ENCODE data around the gene REXO1. TPM values are rescaled to one million over a fixed set of nuclear protein-coding genes. Genes with fewer than 3 reads are reported as not detected.

Gene REXO1
- total RNA-seq, 1 experiment from 2014 or later: 43.0 TPM

- H3K27me3 Mint-ChIP-seq (ENCODE audit: insufficient read depth, unreplicated experiment): no peaks in the 10 kb centered on the region
- POLR2A ChIA-PET: no interaction called here
- Histone ChIP-seq H3K27me3 (replicated peaks; ENCODE audit: control insufficient read depth, insufficient read depth, low read length) (no peaks in the 10 kb centered on the region), H3K36me3 (ENCODE audit: control insufficient read depth, insufficient read depth, low read length) (no peaks in the 10 kb centered on the region), H3K4me1 (no peaks in the 10 kb centered on the region), H3K4me3 (ENCODE audit: low read depth, low read length) (no peak overlapping the region), H3K9me3 (0 out of 2 replicates have a peak, but pooled peaks cover 4% of the 10 kb centered on the region)
- no TSS peak for BruUV-seq (replicated peaks)
- H3K4me3 Mint-ChIP-seq (ENCODE audit: unreplicated experiment): no peak overlapping the region
- intact Hi-C loops (cut with micrococcal nuclease; ENCODE audit: unreplicated experiment): loop anchor here (10.0 kb wide), 1 partner anchor 115 kb away; no protein-coding TSS in a partner anchor
- no peak for DNase-seq
- H3K9me3 Mint-ChIP-seq (ENCODE audit: unreplicated experiment): no peaks in the 10 kb centered on the region
- TF ChIP-seq, protein P1, sequence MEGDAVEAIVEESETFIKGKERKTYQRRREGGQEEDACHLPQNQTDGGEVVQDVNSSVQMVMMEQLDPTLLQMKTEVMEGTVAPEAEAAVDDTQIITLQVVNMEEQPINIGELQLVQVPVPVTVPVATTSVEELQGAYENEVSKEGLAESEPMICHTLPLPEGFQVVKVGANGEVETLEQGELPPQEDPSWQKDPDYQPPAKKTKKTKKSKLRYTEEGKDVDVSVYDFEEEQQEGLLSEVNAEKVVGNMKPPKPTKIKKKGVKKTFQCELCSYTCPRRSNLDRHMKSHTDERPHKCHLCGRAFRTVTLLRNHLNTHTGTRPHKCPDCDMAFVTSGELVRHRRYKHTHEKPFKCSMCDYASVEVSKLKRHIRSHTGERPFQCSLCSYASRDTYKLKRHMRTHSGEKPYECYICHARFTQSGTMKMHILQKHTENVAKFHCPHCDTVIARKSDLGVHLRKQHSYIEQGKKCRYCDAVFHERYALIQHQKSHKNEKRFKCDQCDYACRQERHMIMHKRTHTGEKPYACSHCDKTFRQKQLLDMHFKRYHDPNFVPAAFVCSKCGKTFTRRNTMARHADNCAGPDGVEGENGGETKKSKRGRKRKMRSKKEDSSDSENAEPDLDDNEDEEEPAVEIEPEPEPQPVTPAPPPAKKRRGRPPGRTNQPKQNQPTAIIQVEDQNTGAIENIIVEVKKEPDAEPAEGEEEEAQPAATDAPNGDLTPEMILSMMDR (IDR thresholded peaks at IDR 0.05; ENCODE audit: insufficient read depth in 1 of 2, low read depth in 1 of 2, low read length in 1 of 2, severe bottlenecking in 1 of 2, unreplicated experiment in 1 of 2): no peak
- H3K36me3 Mint-ChIP-seq (ENCODE audit: insufficient read depth, unreplicated experiment): no peaks in the 10 kb centered on the region
- H3K4me1 Mint-ChIP-seq (ENCODE audit: low read depth, unreplicated experiment): no peaks in the 10 kb centered on the region
- H3K27ac Mint-ChIP-seq (ENCODE audit: unreplicated experiment): no peak overlapping the region
- CTCF ChIA-PET: interaction anchor here (0.6 kb wide), 1 partner anchor 8 kb away, joined by 5 read pairs; no protein-coding TSS in a partner anchor
Observed at GRCh38 chr19:1790054-1790792, 58.1 kb downstream of the REXO1 start.

- Mint-ChIP-seq H3K4me3 (ENCODE audit: unreplicated experiment) (no peak overlapping the region), H3K27ac (ENCODE audit: unreplicated experiment) (no peak overlapping the region), H3K4me1 (ENCODE audit: low read depth, unreplicated experiment) (no peaks in the 10 kb centered on the region), H3K9me3 (ENCODE audit: unreplicated experiment) (no peaks in the 10 kb centered on the region), H3K27me3 (ENCODE audit: insufficient read depth, unreplicated experiment) (no peaks in the 10 kb centered on the region), H3K36me3 (ENCODE audit: insufficient read depth, unreplicated experiment) (no peaks in the 10 kb centered on the region)
- H3K4me3 ChIP-seq (ENCODE audit: low read depth, low read length): no peak overlapping the region
- intact Hi-C loops (cut with micrococcal nuclease; ENCODE audit: unreplicated experiment): loop anchor here (10.0 kb wide), 1 partner anchor 115 kb away; no protein-coding TSS in a partner anchor
- TF ChIP-seq, protein P1 (IDR thresholded peaks at IDR 0.05; ENCODE audit: insufficient read depth in 1 of 2, low read depth in 1 of 2, low read length in 1 of 2, severe bottlenecking in 1 of 2, unreplicated experiment in 1 of 2): no peak
- no peaks in the 10 kb centered on the region for H3K27me3 ChIP-seq (replicated peaks; ENCODE audit: control insufficient read depth, insufficient read depth, low read length)
- ChIA-PET POLR2A (no interaction called here), CTCF (interaction anchor here (0.6 kb wide), 1 partner anchor 8 kb away, joined by 5 read pairs; no protein-coding TSS in a partner anchor)
- H3K36me3 ChIP-seq (ENCODE audit: control insufficient read depth, insufficient read depth, low read length): no peaks in the 10 kb centered on the region
- H3K9me3 ChIP-seq: 0 out of 2 replicates have a peak, but pooled peaks cover 4% of the 10 kb centered on the region
- BruUV-seq (replicated peaks): no TSS peak
- no peak for DNase-seq
- no peaks in the 10 kb centered on the region for H3K4me1 ChIP-seq
Observed at GRCh38 chr19:1789261-1790041, 58.8 kb downstream of the REXO1 start.

DNA sequence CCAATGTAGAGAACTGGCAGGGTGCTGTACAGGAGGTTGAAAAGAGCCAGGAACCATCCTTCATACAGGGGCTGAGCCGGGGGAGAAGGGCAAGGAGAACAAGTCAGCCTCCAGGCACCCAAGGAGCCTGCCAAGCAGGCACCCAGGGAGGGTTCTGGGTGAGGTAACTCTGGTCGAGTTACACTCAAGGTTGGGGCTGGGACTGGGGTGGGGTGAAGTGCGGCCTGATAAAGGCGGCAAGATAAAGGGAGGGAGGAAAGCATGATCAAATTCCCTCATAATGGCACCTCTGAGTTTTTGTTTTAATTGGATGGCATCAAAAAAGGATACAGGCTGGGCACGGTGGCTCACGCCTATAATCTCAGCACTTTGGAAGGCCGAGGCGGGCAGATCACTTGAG is 61.2 kb downstream of the REXO1 start:
- H3K27ac Mint-ChIP-seq (ENCODE audit: unreplicated experiment): no peak overlapping the region
- H3K4me1 ChIP-seq: no peaks in the 10 kb centered on the region
- ChIA-PET POLR2A (no interaction called here), CTCF (interaction anchor here (0.7 kb wide), 1 partner anchor 12 kb away, joined by 8 read pairs; no protein-coding TSS in a partner anchor)
- no peaks in the 10 kb centered on the region for H3K4me1 Mint-ChIP-seq (ENCODE audit: low read depth, unreplicated experiment)
- H3K27me3 ChIP-seq (replicated peaks; ENCODE audit: control insufficient read depth, insufficient read depth, low read length): no peaks in the 10 kb centered on the region
- 0 out of 2 replicates have a peak, but pooled peaks cover 4% of the 10 kb centered on the region for H3K9me3 ChIP-seq
- no TSS peak for BruUV-seq (replicated peaks)
- no peak for DNase-seq
- no peaks in the 10 kb centered on the region for H3K36me3 ChIP-seq (ENCODE audit: control insufficient read depth, insufficient read depth, low read length)
- H3K27me3 Mint-ChIP-seq (ENCODE audit: insufficient read depth, unreplicated experiment): no peaks in the 10 kb centered on the region
- H3K9me3 Mint-ChIP-seq (ENCODE audit: unreplicated experiment): no peaks in the 10 kb centered on the region
- TF ChIP-seq, protein P1 (IDR thresholded peaks at IDR 0.05; ENCODE audit: insufficient read depth in 1 of 2, low read depth in 1 of 2, low read length in 1 of 2, severe bottlenecking in 1 of 2, unreplicated experiment in 1 of 2): no peak
- no peak overlapping the region for H3K4me3 ChIP-seq (ENCODE audit: low read depth, low read length)
- no peak overlapping the region for H3K4me3 Mint-ChIP-seq (ENCODE audit: unreplicated experiment)
- no peaks in the 10 kb centered on the region for H3K36me3 Mint-ChIP-seq (ENCODE audit: insufficient read depth, unreplicated experiment)
- intact Hi-C loops (cut with micrococcal nuclease; ENCODE audit: unreplicated experiment): no loop called here
